A549 treated with CpdA at 1 μM for 4 hours (cell line): Measurements from ENCODE around the gene STRBP. TPM values are rescaled to one million over a fixed set of nuclear protein-coding genes. Genes with fewer than 3 reads are reported as not detected.

Experiments used
- total RNA-seq: library from RNA; stranded (reverse); fragments of 200-300 nt; extraction: Qiagen RNA extraction; gene quantifications from 5 replicates; pipeline ENCODE4 v1.2.3, GENCODE V29; 2022; ENCODE audit warnings: low read depth

The STRBP gene
- total RNA-seq: 13.3 to 16.2 TPM (median 15.1 TPM) in 5 replicates

GRCh38 chr9:123268465-123269259, at the start of gene STRBP:
Gene STRBP (minus strand): TSS chr9:123268586. CDS start chr9:123184134, 84,452 bp downstream.

Other genes with a start within 250 kb of the STRBP start
- gene GPR21, start 234.9 kb downstream of the STRBP start, total RNA-seq: not detected in 5 replicates
- 0.05 to 0.09 TPM (median 0.06 TPM) in 5 replicates for gene CRB2, start 87.6 kb upstream of the STRBP start, total RNA-seq